DMS53 treated with DMSO at 0.1 percent for 48 hours (cell line): ENCODE measurements around the gene CYP26A1.

Source experiments
- DNase-seq: peaks from one replicate; lab custom pipeline; 2025; ENCODE audit not compliant: unreplicated experiment; lab: John Stamatoyannopoulos, UW

CYP26A1 gene

GRCh38 chr10:93064874-93065660 is 8.6 kb upstream of the CYP26A1 start:
- DNase-seq, result no peak

- no peak for DNase-seq
Observed at GRCh38 chr10:93065675-93066543, 7.8 kb upstream of the CYP26A1 start.

- no peak for DNase-seq
Observed at GRCh38 chr10:93066544-93066913, 7.2 kb upstream of the CYP26A1 start.

GRCh38 chr10:93067443-93068365 is 6.0 kb upstream of the CYP26A1 start:
- no peak for DNase-seq

- DNase-seq, result no peak
Observed at GRCh38 chr10:93068411-93069244, 5.1 kb upstream of the CYP26A1 start.

GRCh38 chr10:93069245-93069561 is 4.5 kb upstream of the CYP26A1 start:
- no peak for DNase-seq

GRCh38 chr10:93070378-93071176 is 3.1 kb upstream of the CYP26A1 start:
- DNase-seq, result no peak

- DNase-seq, result no peak
Observed at GRCh38 chr10:93071177-93071472, 2.6 kb upstream of the CYP26A1 start.

- peak; percentile 68 for DNase-seq
Observed at GRCh38 chr10:93071674-93072224, 1.9 kb upstream of the CYP26A1 start.

GRCh38 chr10:93072225-93072712 is 1.4 kb upstream of the CYP26A1 start:
- peak; percentile 64 for DNase-seq

- no peak for DNase-seq
Observed at GRCh38 chr10:93072713-93073538, 767 bp upstream of the CYP26A1 start.

- no peak for DNase-seq
Observed at GRCh38 chr10:93074147-93074596, 479 bp downstream of the CYP26A1 start.

GRCh38 chr10:93074597-93075368 is 1.1 kb downstream of the CYP26A1 start:
- no peak for DNase-seq

- no peak for DNase-seq
Observed at GRCh38 chr10:93075369-93076221, 1.9 kb downstream of the CYP26A1 start.

- DNase-seq, result no peak
Observed at GRCh38 chr10:93076871-93077270, 3.2 kb downstream of the CYP26A1 start.

GRCh38 chr10:93077860-93078337 is 4.2 kb downstream of the CYP26A1 start:
- no peak for DNase-seq
